GM12892 (cell line): Measurements from ENCODE around the gene LRPPRC.
"Not testable (repeated sequence)": the region's sequence is repeated elsewhere in the genome, so short reads cannot be mapped to it uniquely, and the experiment has no call there.

Experiments used
- DNase-seq: peaks from one replicate; pipeline ENCODE4 v3.0.0; 2011; ENCODE audit not compliant: insufficient read length
- FAIRE-seq: peaks from 2 replicates; lab custom pipeline; 2011; peaks lifted over from hg19 to GRCh38; lab: Jason Lieb, UNC
- POLR2A ChIP-seq: IDR thresholded peaks from 2 replicates; pipeline ENCODE4 v1.6.1; 2011; ENCODE audit warnings: low read depth, low read length, control low read depth
- POLR2AphosphoS5 ChIP-seq: IDR thresholded peaks from 2 replicates; pipeline ENCODE4 v1.6.1; 2011; ENCODE audit warnings: low read depth, low read length, control low read depth
- TAF1 ChIP-seq: IDR thresholded peaks from 2 replicates; pipeline ENCODE4 v1.6.1; 2011; ENCODE audit warnings: low read depth, mild to moderate bottlenecking, control low read depth, low read length, borderline replicate concordance

The LRPPRC gene

DNA sequence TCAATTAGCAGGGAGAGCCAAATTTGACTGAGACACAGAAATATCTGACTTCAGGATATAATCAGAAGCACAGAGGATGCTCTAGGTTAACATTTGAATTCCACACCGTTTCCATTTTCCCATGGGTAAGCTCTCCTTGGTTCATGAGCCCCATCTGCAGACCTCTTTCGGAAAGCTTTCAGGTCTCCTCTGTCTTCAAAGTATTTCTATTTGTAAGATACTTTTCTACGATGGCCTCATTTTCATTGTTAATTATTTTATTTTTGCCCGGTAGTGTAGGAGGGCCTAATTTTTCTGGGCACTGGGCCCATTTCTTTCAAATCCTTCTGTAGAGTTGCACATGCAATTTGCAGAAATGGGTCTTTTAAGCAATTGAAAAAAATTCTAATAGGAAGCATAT lies 53.8 kb downstream of the LRPPRC start:
- TF ChIP-seq TAF1 (no peak), POLR2AphosphoS5 (no peak), POLR2A (no peak)
- no peak for DNase-seq
- FAIRE-seq: no peak

- no peak for FAIRE-seq
Observed at GRCh38 chr2:43941359-43941758, 54.4 kb downstream of the LRPPRC start.

DNA sequence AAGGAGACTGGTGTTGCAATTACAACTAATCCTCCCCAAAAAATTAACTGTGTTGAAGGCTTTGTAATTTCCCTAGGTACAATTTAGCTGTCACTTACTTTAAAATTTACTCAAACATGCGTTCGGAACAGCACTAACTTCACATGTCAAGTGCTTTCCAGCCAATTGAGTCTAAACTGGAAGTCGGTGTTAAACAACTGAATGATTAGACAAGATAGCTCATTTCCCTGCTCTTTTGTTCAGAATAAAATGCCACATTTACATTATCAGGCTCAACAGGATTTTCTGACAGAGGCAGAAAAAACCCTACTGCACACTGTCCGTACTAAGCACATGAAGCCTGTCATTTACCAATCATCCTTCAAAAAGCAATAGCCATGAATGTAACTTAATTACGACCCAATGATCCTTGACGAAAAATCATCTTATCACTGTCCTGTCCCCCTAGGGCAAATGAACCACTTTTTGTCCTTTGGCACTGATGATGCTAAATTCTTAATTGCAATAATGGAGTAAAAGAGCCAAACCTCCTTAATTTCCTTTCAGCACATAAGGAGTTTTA lies 56.0 kb downstream of the LRPPRC start:
- TF ChIP-seq POLR2A: no peak
- TF ChIP-seq TAF1: no peak
- no peak for TF ChIP-seq POLR2AphosphoS5
- DNase-seq (no peak), FAIRE-seq (no peak)

More at GRCh38 chr2:43941359-43941758, 54.4 kb downstream of the LRPPRC start:
- no peak for DNase-seq
- TF ChIP-seq TAF1 (no peak), POLR2AphosphoS5 (no peak), POLR2A (no peak)

DNA sequence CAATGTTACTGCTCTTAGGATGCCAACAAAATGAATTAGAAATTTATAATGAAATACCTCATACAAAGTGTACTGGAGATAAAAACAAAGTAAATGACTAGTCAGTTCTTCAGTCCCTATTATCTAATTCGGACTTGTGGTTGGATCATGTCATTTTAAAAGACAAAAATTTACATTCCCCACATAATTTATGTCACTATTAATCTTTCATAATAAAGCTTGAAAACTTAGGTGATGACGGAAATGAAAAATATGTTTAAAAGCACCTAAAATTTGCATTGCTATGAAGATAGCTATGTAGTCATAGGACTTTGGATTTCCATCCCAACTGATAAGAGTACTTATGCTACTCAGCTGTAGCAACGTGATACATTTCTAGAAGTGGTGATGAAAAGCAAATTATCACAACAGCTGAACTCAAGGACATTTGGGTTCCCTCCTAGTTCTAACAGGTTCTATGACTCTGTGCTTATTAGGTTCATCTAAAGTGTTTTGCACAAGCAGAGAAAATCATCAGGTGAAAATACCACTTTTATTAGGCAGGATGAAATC lies 58.4 kb downstream of the LRPPRC start:
- no peak for FAIRE-seq
- no peak for TF ChIP-seq POLR2A
- TF ChIP-seq TAF1: no peak
- no peak for TF ChIP-seq POLR2AphosphoS5
- DNase-seq: no peak

DNA sequence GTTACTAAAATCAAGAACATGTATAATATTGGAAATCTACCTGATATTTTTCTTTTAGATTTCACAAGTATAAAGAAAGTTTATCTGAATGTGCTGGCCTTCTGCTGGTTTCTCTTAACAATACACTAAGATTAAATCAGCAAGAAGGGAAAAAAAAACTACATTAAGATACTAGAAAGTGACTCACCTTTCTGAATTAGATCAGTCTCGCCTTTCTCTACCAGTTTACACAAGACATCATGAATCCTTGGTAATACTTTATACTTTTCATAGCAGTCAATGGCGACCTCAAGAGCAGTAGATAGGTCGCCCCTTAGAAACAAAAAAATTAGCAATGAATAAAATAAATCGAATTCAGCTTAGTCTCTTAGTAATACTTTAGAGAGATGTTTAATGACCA lies 61.2 kb downstream of the LRPPRC start:
- no peak for DNase-seq
- no peak for FAIRE-seq
- TF ChIP-seq TAF1 (no peak), POLR2A (no peak), POLR2AphosphoS5 (no peak)

GRCh38 chr2:43931293-43931692 lies 64.5 kb downstream of the LRPPRC start:
- TF ChIP-seq TAF1 (no peak), POLR2A (no peak), POLR2AphosphoS5 (no peak)
- no peak for FAIRE-seq
- DNase-seq: no peak

DNA sequence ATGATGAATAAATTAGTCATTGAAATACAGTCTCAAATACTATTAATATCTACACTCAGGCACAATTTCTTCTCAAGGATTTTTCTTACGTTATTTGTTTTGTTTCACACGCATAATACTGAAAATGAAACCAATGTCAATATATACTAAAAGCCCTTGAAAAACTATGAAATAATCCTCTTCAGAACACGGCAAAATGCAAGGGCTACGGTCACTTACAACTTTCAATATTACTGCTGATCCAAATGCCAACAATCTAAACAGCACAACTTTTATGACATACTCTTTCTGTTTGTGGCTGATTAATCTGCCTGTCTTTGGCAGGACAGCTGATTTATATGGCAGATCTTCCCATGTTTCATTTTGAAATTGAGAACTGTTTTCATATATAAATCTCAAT lies 68.3 kb downstream of the LRPPRC start:
- DNase-seq (no peak), FAIRE-seq (no peak)
- TF ChIP-seq POLR2A (no peak), POLR2AphosphoS5 (no peak), TAF1 (no peak)

- FAIRE-seq: no peak
- TF ChIP-seq POLR2A (no peak), POLR2AphosphoS5 (no peak), TAF1 (no peak)
- no peak for DNase-seq
Observed at GRCh38 chr2:43925431-43925830, 70.4 kb downstream of the LRPPRC start.

GRCh38 chr2:43924463-43924862 lies 71.3 kb downstream of the LRPPRC start:
- no peak for FAIRE-seq
- no peak for DNase-seq
- TF ChIP-seq POLR2A (no peak), TAF1 (no peak), POLR2AphosphoS5 (no peak)

GRCh38 chr2:43911136-43911790 lies 84.5 kb downstream of the LRPPRC start:
- not testable (repeated sequence) for FAIRE-seq, DNase-seq

DNA sequence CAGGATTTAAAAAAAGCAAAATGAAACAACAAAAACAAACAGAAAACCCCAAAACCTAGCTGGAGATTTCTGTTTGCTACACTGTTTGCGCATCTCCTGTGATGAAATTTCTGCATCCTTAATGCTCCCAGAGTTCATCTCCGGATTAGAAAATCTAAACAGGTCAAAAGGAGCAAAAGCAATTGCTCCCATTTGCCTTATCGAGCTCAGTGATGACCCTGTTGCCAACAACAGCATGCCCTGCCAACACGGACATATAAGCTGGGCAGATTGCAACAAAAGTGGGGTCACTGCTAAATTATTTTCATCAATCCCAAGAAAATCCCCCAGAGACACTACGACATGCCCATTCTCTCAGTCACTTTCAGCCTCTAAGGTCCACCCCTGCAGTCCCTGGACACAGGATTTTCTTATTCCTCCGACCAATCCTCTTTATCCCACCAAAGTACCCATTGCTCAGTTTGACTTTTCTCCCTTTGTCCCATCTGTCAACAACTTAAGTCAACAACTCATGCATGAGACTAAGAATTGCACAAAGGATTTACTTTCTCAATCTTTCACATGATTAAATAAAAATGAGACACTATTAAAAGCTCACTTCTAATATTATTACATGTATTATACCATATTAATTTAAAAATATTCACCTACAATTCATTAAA lies 89.2 kb downstream of the LRPPRC start:
- TF ChIP-seq TAF1 (no peak), POLR2AphosphoS5 (no peak), POLR2A (no peak)
- DNase-seq (no peak), FAIRE-seq (no peak)

DNA sequence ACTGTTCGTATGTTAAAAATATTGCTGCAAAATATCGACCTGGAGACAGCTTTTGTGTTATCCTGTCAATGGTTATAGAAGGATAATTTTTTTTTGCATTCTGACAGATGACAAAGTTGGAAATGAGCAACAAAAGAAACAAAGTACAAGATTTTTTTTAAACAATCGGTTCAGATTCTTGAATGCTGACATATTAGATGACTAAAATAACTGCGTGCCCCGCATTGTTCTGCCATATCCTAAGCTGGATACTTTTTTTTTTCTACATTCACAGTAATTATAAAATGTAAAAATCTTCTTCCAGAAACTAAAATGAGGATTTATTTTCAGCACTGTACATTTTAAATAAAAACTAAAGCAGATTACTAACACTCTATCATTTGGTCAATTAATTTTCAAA lies 89.9 kb downstream of the LRPPRC start:
- no peak for DNase-seq
- TF ChIP-seq POLR2A (no peak), TAF1 (no peak), POLR2AphosphoS5 (no peak)
- FAIRE-seq: no peak
